ENCODE results near the gene ZNF593OS. TPM values are rescaled to one million over a fixed set of nuclear protein-coding genes. Genes with fewer than 3 reads are reported as not detected.

ZNF593OS gene
- total RNA-seq, 4 donors from 2014 or later: not detected

- Histone ChIP-seq H3K27me3 (no peaks in the 10 kb centered on the region), H3K4me3 (no peak within 1 kb of the TSS), H3K27ac (no peak within 1 kb of the TSS), H3K4me1 (no peaks in the 10 kb centered on the region), H3K36me3 (no peaks in the 10 kb centered on the region), H3K9me3 (no peaks in the 10 kb centered on the region)
- DNase-seq: no peak
- intact Hi-C loops (cut with DNase I; ENCODE audit: low total_unique reads): no loop called here
- TF ChIP-seq POLR2A (IDR thresholded peaks at IDR 0.05): no peak
- TF ChIP-seq CTCF (IDR thresholded peaks at IDR 0.05): no peak
Observed at GRCh38 chr1:26177182-26177684, 5.6 kb upstream of the ZNF593OS start, which contains the start of gene CNKSR1. TSS of gene CNKSR1 (plus strand) at chr1:26177491. CDS start at chr1:26177548, 57 bp downstream.

- intact Hi-C loops (cut with DNase I; ENCODE audit: low total_unique reads): no loop called here
- Histone ChIP-seq H3K4me1 (peaks cover 0 to 5% of the 10 kb centered on the region in 2 donors), H3K36me3 (no peaks in the 10 kb centered on the region), H3K27me3 (no peaks in the 10 kb centered on the region), H3K4me3 (no peak overlapping the region), H3K9me3 (no peaks in the 10 kb centered on the region), H3K27ac (no peak overlapping the region)
- DNase-seq: no peak
- TF ChIP-seq CTCF (IDR thresholded peaks at IDR 0.05) (no peak), POLR2A (IDR thresholded peaks at IDR 0.05) (no peak)
Observed at GRCh38 chr1:26175346-26175745, 3.7 kb upstream of the ZNF593OS start.

- H3K36me3 ChIP-seq: no peaks in the 10 kb centered on the region
- H3K9me3 ChIP-seq: no peaks in the 10 kb centered on the region
- no peak for DNase-seq
- intact Hi-C loops (cut with DNase I; ENCODE audit: low total_unique reads): no loop called here
- peak overlapping the region; percentile 64 to 79 for H3K4me3 ChIP-seq
- TF ChIP-seq CTCF (IDR thresholded peaks at IDR 0.05) (no peak), POLR2A (IDR thresholded peaks at IDR 0.05) (no peak)
- H3K27me3 ChIP-seq: no peaks in the 10 kb centered on the region
- H3K4me1 ChIP-seq: peaks cover 0 to 5% of the 10 kb centered on the region in 2 donors
- peak overlapping the region; percentile 63 to 85 for H3K27ac ChIP-seq
Observed at GRCh38 chr1:26170472-26170821, 1.2 kb downstream of the ZNF593OS start.

- TF ChIP-seq CTCF (IDR thresholded peaks at IDR 0.05) (peak; percentile 83 to 98 (median 96)), POLR2A (IDR thresholded peaks at IDR 0.05) (peak; percentile 19 to 72)
- intact Hi-C loops (cut with DNase I; ENCODE audit: low total_unique reads): no loop called here
- Histone ChIP-seq H3K27me3 (no peaks in the 10 kb centered on the region), H3K36me3 (no peaks in the 10 kb centered on the region), H3K9me3 (no peaks in the 10 kb centered on the region), H3K4me1 (peaks cover 0 to 5% of the 10 kb centered on the region in 2 donors), H3K4me3 (peak within 1 kb of the TSS; percentile 64 to 79), H3K27ac (peak within 1 kb of the TSS; percentile 63 to 85)
- peak; percentile 90 to 91 for DNase-seq
Observed at GRCh38 chr1:26169669-26170471, 1.8 kb downstream of the ZNF593OS start, which contains the start of gene ZNF593. TSS of gene ZNF593 (plus strand) at chr1:26169908. CDS start at chr1:26169984, 76 bp downstream.

GRCh38 chr1:26169198-26169554, 2.5 kb downstream of the ZNF593OS start:
- intact Hi-C loops (cut with DNase I; ENCODE audit: low total_unique reads): no loop called here
- no peaks in the 10 kb centered on the region for H3K36me3 ChIP-seq
- peak overlapping the region; percentile 63 to 85 for H3K27ac ChIP-seq
- H3K27me3 ChIP-seq: no peaks in the 10 kb centered on the region
- H3K4me3 ChIP-seq: peak overlapping the region in 1 of 2 donors; percentile 79
- DNase-seq: no peak
- no peaks in the 10 kb centered on the region for H3K9me3 ChIP-seq
- peaks cover 0 to 8% of the 10 kb centered on the region in 2 donors for H3K4me1 ChIP-seq
- TF ChIP-seq CTCF (IDR thresholded peaks at IDR 0.05) (no peak), POLR2A (IDR thresholded peaks at IDR 0.05) (no peak)

All from uterus (tissue), 4 donors.